Globus pallidus (tissue), 1 donor: ENCODE results near the gene SREBF1.

ENCODE experiments used
- DNase-seq: peaks from one replicate; pipeline ENCODE4 v3.0.0-alpha.2; 2015; ENCODE audit warnings: low spot score

SREBF1 gene

GRCh38 chr17:17836818-17837379 is at the start of gene SREBF1:
Gene SREBF1, minus strand, starts transcription at chr17:17836986. Its CDS starts 169 bp downstream, at chr17:17836817.
- DNase-seq, result peak; percentile 75

DNA sequence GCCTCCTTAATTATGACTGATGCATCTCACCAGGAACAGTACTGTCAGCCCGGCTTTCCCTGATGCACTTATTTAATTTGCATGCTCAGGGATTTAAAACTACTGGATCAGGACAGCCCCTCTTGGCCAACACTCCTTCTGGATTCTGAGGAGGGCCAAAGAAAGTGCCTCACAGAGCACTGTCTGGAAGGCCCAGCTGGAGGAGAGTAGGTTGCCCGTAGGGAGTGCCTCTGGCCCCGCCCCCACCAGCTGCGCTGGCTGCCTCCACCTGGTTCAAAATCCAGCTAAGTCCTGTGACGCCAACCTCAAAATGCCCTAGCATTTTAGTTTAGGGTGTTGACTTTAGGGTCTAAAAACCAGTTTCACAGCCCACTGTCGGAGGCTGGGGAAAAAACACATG is 49.4 kb upstream of the SREBF1 start:
- DNase-seq, result no peak

- peak; percentile 43 for DNase-seq
These were observed 47.9 kb upstream of the SREBF1 start for GRCh38 chr17:17884391-17885357.

DNA sequence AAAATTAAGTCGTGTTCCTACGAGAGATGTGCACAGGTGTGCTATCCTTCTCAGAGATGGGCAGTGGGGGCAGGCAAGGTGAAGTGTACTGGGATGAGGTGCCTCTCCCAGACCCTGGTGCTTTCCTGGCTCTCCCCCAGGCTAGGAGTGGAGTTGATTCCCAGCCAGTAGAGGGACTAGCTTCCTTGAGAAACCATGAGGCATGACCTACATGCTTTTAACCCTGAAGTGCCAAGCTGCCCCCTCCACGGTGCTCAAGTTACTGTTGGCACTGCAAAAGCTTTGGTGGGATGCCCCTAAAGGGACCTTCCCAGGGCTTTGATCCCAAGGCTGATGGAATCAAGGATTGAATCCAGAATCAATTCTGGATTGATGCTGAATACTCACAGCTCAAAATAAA is 47.0 kb upstream of the SREBF1 start:
- DNase-seq, result no peak

GRCh38 chr17:17882082-17882581 is 45.3 kb upstream of the SREBF1 start:
- DNase-seq, result no peak

DNA sequence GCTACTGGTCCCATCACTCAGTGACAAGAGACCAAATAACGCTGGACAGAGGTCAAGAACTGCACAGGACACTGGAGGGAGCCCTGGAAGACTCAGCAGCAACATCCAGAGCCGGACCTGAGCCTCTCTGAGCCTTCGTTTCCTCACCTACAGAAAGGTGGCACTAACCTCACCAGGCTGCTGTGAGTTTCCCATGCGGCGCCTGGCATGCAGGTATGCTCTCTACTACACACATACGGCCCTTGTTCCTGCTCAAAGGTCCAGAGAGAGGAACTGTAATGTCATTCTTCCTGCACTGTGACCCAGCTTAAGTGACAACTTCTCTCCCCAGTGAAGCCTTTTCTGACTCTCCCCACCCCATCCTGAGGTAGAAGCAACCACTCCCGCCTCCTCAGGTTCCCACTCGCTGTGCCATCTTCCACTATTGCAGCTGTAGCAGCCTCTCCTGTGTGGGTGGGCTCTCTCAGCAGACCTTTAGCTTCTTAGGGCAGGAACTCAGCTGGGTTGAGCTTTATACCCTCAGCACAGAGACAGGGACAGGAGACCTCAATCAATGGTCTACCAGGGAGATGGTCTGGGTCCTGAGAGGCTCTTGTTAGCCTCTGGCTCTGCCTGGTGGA is 43.9 kb upstream of the SREBF1 start:
- DNase-seq, result no peak

DNA sequence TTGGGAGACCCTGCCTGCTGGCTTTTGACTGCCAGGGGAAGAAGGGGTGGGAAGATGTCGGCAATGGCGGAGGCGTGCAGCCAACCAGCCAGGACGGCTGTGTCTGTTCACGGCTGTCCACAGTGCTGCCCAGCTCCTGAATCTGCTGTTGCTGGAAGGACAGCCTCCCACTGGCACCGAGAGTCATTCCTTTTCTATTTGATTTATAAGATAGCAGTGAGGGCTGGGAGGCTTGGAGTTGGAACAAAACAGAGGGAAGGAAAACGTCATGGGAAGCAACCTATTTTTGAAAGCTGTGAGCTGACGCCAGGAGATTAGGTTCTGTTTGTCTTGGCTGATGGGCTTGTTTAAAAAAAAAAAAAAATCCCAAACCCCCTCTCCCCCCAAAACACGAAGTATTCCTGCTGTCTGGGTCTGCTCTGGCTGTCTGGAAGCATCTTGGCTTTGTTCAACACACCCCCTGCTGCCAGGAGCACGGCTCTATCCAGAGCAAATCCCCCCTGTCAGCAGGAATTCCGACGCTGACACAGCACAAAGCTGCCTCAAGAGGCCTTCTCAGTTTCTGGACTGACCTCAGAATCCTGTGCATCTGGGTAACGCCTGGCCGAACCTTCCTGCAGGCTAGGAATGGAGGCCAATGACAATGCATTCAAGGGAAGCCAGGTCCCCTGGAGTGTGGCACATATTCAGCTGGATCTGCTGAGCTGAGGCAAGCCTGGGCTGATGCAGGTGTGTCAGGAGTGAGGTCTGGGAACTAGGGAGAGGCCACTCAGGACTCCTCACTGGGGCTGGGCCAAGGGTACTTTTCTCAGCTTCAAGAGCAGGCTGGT is 41.0 kb upstream of the SREBF1 start:
- peak; percentile 49 for DNase-seq

- DNase-seq, result no peak
These were observed 40.3 kb upstream of the SREBF1 start for GRCh38 chr17:17876959-17877528.

DNA sequence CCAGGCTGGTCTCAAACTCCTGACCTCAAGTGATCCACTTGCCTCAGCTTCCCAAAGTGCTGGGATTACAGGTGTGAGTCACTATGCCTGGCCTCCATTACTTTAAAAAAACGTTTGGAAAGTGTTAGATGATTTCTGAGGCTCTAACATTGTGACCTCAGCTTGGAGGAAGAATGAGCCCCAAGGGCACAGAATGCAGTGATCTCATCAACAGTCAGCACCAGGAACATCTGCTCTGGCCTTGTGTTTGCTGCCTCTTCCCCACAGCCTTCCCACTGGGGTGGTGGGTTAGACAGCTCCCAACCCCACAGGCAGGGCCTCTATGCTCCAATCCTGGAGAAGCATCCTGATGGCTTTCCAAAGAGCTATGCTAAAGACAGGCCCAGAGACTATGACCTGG is 37.7 kb upstream of the SREBF1 start:
- no peak for DNase-seq

- DNase-seq, result peak; percentile 52
These were observed 36.7 kb upstream of the SREBF1 start for GRCh38 chr17:17873450-17873991.

DNA sequence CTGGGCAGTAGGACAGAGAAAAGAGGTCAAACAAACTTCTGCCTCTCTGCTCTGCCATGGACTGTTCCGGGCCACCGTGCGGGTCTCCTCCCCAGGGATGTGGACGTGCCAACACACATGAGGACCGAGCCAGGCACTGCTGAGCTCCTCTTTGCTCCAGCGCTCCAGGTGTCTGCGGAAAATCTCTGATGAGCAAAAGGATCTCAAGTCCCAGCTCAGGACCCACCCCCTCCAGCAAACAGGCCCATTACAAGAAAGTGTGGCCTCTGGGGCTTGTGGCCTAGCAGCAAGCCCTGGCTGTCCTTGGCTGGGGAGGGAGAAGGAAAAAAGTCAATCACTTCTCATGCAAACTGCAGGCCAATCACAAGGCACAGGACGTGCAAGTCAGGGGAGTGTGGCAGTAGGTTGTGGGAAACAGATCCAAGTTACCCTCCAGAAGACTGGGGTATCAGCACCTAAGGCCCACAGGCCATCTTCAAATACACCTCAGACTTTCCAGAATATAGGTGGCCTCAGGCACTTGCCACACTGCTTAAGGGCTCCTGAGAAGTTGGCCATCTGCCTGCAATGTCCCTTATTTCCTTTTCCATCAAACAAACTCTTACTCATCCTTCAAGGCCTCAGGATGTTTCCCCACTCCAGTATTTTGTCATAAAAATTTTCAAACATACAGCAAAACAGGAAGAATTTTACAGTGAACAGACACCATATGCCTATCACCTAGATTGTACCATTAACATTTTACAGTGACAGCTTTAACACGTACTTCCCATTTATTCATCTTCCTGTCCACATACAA is 36.0 kb upstream of the SREBF1 start:
- DNase-seq, result no peak

DNA sequence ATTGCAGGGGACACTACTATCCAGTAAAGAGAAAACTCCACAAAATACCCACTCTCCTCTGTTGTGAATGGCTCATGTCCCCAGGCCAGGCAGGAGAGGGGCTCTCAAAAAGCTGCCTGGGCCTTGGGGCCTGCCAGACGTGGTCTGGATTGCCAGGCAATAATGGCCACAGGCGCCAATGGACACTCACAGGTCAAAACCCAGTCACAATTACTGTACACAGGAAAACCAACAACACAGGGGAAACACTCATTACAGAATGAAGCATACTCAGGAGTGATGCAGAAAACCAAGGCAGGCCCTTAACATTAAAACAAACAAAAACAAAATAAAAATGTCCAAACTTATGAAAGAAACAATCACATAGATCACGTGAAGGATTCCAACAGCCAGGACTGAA is 35.1 kb upstream of the SREBF1 start:
- DNase-seq, result no peak

GRCh38 chr17:17870247-17870646 is 33.5 kb upstream of the SREBF1 start:
- DNase-seq, result no peak

GRCh38 chr17:17868641-17869522 is 32.1 kb upstream of the SREBF1 start:
- no peak for DNase-seq

GRCh38 chr17:17866897-17867296 is 30.1 kb upstream of the SREBF1 start:
- DNase-seq, result no peak

DNA sequence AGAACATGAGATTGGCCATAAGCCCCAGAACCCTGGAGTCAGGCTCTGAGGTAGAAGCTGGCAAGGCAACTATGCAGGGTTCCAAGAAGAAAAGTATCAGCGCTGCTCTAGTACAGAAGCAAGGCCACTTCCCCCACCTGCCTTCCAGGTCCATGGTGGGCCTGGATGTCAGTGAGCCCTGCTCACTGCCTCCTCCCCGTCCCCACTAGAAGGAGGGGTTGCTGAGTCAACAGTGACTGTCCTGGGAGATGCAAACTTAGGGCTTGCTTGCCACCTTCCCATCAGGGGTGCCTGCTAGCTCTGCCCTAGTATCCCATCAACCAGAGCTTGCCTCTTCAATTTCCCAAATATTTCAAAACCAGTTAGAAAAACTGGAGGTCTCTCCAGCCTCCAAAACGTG is 29.6 kb upstream of the SREBF1 start:
- no peak for DNase-seq

DNA sequence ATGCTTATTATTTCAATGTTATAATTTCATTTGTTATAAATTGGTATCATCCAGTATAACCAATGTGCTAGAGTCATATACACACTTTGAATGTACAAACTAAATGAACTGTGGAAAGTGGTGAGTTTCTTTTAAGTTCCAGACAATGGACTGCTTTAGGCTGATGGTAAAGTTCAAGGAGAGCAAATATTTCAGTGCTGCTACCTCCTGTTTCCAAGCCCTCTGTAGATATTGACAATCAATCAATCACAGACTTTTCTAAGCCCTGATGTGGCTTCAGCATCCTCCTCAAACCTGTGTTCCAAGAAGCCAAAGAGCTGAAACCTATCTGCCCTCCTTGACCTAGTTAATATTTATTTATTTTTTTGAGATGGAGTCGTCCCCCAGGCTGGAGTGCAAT is 28.2 kb upstream of the SREBF1 start:
- DNase-seq, result no peak

DNA sequence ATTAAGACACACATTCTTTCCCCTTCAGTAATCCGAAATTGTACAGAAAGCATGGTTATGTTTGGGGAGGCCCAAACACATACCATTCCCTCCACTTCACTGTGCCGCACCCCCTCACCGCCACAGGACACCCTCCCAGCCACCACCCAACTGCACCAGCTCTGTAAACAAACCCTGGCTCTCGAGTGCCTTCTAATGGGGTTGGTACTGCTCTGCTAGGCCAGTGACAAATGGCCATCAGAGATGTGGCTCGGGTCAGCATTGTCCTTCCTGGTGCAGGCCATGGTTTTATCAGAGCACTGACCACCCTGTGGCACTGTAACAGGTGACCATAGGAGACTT is 24.0 kb upstream of the SREBF1 start:
- DNase-seq, result no peak
